22Rv1 (cell line): ENCODE data around the gene CCL17.
"Not testable (repeated sequence)": the region's sequence is repeated elsewhere in the genome, so short reads cannot be mapped to it uniquely, and the experiment has no call there.

Source experiments
- H3K27ac ChIP-seq: fragments of 450-650 bp; 2 replicates; pipeline ENCODE4 v1.5.1; 2017
- ZFX ChIP-seq: fragments of 450-650 bp; IDR thresholded peaks from 2 replicates; pipeline ENCODE4 v1.6.1; 2017; ENCODE audit warnings: antibody characterized with exemption, borderline replicate concordance
- TF ChIP-seq, protein P1 (sequence below): fragments of 450-650 bp; IDR thresholded peaks from 2 replicates; pipeline ENCODE4 v1.5.1; 2017; ENCODE audit warnings: mild to moderate bottlenecking

Gene CCL17

DNA sequence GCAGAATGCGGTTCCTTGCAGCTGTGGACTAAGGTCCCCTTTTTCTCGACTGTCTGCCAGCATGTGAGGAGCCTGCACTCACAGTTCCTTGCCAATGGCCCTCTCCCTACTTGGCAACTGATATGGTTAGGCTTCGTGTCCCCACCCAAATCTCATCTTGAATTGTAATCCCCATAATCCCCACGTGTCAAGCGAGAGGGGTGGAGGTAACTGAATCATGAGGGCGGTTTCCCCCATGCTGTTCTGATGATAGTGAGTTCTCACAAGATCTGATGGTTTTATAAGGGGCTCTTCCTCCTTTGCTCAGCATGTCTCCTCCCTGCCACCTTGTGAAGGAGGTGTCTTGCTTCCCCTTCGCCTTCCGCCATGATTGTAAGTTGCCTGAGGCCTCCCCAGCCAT, 22.7 kb downstream of the CCL17 start:
- no peak overlapping the region for H3K27ac ChIP-seq
- TF ChIP-seq, protein P1, sequence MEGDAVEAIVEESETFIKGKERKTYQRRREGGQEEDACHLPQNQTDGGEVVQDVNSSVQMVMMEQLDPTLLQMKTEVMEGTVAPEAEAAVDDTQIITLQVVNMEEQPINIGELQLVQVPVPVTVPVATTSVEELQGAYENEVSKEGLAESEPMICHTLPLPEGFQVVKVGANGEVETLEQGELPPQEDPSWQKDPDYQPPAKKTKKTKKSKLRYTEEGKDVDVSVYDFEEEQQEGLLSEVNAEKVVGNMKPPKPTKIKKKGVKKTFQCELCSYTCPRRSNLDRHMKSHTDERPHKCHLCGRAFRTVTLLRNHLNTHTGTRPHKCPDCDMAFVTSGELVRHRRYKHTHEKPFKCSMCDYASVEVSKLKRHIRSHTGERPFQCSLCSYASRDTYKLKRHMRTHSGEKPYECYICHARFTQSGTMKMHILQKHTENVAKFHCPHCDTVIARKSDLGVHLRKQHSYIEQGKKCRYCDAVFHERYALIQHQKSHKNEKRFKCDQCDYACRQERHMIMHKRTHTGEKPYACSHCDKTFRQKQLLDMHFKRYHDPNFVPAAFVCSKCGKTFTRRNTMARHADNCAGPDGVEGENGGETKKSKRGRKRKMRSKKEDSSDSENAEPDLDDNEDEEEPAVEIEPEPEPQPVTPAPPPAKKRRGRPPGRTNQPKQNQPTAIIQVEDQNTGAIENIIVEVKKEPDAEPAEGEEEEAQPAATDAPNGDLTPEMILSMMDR = no peak
- no peak for TF ChIP-seq ZFX

DNA sequence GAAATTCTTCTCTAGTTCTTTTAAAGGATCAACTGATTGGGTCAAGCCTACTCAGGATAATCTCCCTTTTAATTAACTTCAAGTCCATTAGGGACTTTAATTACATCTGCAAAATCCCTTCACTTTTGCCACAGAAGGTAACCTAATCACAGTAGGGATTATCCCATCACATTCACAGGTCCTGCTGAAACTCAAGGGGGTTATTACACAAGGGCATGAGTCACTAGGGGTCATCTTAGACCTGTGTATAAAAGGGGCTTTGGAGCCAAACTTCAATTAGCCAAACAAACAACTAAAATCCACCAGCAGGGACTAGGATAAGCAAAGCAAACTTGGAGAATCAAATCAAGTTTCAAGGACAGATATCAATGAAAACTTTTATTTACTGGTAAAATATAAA, 23.3 kb downstream of the CCL17 start:
- H3K27ac ChIP-seq = no peak overlapping the region
- TF ChIP-seq ZFX = no peak
- TF ChIP-seq, protein P1 = no peak

DNA sequence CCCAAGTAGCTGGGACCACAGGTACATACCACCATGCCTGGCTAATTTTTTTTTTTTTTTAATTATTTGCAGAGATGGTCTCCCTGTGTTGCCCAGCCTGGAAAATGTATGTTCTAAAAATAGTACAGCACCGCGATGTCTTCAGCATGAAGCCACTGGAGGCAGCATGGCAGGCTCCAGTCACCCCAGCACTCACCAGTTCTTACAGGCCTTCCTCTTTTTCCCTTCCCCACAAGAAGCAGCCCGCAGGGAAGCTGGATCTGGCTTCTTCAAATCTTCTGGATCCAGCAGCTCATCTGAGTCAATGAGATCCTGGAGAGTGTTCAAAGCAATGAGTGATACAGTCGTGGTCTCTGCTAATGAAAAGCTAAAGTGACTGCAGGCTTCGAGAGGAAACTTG, 26.4 kb downstream of the CCL17 start:
- H3K27ac ChIP-seq = no peak overlapping the region
- TF ChIP-seq ZFX = no peak
- TF ChIP-seq, protein P1 = no peak

DNA sequence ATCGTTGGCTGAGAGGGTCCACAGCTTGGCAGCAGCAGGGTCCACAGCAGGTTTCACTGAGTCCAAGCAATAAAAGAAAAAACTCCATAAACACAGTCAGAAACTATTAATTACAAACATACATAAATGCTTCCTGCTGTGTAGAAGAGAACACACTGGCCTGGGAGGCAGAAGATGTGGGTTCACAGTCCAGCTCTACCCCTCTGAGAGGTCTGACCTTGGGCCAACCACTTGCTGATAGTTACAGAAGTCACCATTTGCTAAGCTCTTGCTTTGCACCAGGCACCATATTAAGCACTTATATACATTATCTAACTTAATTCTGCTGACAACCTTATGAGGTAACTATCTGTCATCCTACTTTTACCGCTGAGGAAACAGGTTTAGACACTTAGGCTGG, 27.9 kb downstream of the CCL17 start:
- H3K27ac ChIP-seq = peak overlapping the region; percentile 50
- TF ChIP-seq ZFX = no peak
- TF ChIP-seq, protein P1 = no peak

DNA sequence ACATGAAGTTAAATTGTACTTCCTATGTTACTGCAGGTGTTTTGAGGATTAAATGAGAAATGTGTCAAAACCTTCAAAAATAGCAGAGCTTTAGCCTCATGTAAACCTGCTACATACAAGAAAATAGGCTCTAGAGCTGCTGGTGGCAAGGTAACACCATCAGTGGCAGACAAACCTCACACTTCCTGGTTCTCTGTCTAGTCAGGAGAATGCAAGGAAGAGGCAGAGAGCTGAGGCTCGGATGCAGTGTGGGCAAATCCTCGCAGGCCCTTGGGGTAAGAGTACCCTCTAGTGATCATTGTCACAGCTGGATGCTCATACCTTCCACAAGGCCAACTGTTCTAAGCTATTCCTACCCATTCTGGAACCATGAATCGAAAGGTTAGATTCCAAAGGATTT, 28.4 kb downstream of the CCL17 start:
- H3K27ac ChIP-seq = peak overlapping the region; percentile 50
- TF ChIP-seq, protein P1 = no peak
- no peak for TF ChIP-seq ZFX

DNA sequence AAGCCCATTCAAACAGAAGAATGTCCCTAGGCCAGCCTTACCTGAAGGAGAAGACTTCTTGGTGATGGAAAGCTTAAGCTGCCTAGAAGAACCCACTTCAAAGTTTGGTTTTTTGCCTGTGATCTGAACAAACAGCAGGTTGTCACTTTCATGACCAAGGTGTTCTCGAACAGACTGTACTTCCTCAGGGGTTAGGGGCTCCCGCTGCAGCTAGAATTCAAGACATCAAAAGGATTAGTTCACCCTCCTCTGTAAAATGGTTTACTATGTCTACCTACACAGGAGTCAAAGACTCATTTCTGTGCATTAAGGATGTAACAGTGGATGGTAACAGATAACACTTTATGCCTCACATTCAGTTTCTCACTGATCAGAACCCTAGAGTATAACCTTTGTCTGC, 29.4 kb downstream of the CCL17 start:
- TF ChIP-seq, protein P1 = no peak
- no peak for TF ChIP-seq ZFX
- H3K27ac ChIP-seq = 0 out of 2 replicates have a peak overlapping the region, but pooled peaks have one; percentile 50

DNA sequence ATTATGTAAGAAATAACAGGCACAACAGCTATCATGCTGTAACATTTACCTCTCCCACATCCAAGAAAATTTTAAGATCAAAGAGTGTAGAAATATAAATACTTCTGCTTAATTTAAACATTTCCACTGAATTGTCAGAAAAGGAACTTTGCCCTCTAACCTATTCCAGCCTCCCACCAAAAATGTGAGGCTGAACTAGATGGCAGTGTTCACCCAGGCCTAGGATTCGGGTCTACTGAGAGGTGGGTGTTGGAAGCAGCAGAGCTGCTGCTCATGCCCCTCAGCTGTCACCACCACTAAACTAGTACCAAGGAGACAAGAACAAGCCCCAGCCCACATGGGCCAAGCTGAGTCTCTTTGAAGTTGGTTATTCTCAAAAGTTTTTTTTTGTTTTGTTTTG, 31.3 kb downstream of the CCL17 start:
- TF ChIP-seq ZFX = no peak
- no peak overlapping the region for H3K27ac ChIP-seq

DNA sequence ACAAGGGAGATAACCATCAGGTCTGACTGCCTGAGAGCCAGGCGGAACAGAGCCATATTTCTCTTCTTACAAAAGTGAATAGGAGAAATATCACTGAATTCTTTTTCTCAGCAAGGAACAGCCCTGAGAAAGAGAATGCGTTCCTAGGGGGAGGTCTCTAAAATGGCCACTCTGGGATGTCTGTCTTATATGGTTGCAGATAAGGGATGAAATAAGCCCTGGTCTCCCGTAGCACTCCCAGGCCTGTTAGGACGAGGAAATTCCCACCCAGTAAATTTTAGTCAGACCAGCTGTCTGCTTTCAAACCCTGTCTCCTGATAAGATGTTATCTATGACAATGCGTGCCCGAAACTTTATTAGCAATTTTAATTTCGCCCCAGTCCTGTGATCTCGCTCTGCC, 35.4 kb downstream of the CCL17 start:
- not testable (repeated sequence) for H3K27ac ChIP-seq

DNA sequence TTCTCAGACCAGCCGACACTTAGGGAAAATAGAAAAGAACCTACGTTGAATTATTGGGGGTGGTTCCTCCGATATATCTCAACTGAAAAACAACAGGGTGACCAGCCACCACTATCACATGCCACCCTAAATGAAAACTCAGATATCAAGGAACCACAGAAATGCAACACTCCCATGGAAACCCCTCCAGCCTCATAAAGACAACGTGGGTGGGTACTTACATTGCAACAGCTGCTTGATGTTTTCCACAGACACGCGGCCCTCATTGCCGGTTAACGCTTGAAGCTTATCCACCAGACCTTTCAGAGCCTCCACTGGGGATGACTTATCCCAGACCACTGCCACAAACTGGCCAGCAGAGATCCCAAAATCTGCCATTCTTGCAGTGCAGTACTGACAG, 36.0 kb downstream of the CCL17 start:
- not testable (repeated sequence) for H3K27ac ChIP-seq
